K562 (cell line): ENCODE data around the gene CLTC. TPM values are rescaled to one million over a fixed set of nuclear protein-coding genes. Genes with fewer than 3 reads are reported as not detected.

ENCODE experiments used
- BCLAF1 ChIP-seq, 2 experiments: fragments of 450-650 bp in 1 of 2; IDR thresholded peaks; 2 replicates each; pipeline ENCODE4 v1.6.1; 2011 to 2017; ENCODE audit warnings: low read depth in 2 of 2, antibody characterized with exemption in 1 of 2, borderline replicate concordance in 1 of 2, low read length in 1 of 2, mild to moderate bottlenecking in 1 of 2, mixed read lengths in 1 of 2; ENCODE audit not compliant: control insufficient read depth in 1 of 2
- DMBX1 ChIP-seq: fragments of 250-450 bp; sonication (Bioruptor Pico); IDR thresholded peaks from 2 replicates; pipeline ENCODE4 v1.8.0; 2022; ENCODE audit warnings: inconsistent platforms, mild to moderate bottlenecking, moderate library complexity, borderline replicate concordance
- ETV5 ChIP-seq: sonication (generic); formaldehyde crosslinking; IDR thresholded peaks from 2 replicates; pipeline ENCODE4 v1.4.0; 2020; ENCODE audit warnings: low read depth, mild to moderate bottlenecking, missing genetic modification reagents
- HMG20A ChIP-seq: fragments of 450-650 bp; formaldehyde crosslinking; conservative IDR thresholded peaks from 2 replicates; pipeline ENCODE4 v1.4.0; 2020; ENCODE audit warnings: mild to moderate bottlenecking, mixed read lengths
- SRF ChIP-seq, 2 experiments: fragments of 250-450, 450-650 bp in 1 of 2; sonication (Bioruptor Pico) in 1 of 2; sonication (generic) in 1 of 2; formaldehyde crosslinking; IDR thresholded peaks; 2 replicates each; pipeline versions ENCODE4 v1.5.0 to v1.5.1; 2020 to 2022; ENCODE audit warnings: mild to moderate bottlenecking in 1 of 2, missing genetic modification reagents in 1 of 2
- ZNF124 ChIP-seq: sonication (generic); formaldehyde crosslinking; IDR thresholded peaks from 2 replicates; pipeline ENCODE4 v1.8.1; 2022; ENCODE audit warnings: missing genetic modification reagents
- ZSCAN29 ChIP-seq: fragments of 450-650 bp; IDR thresholded peaks from 2 replicates; pipeline ENCODE4 v1.6.1; 2017
- polyA plus RNA-seq, 8 experiments: library from polyadenylated mRNA; depleted of rRNA in 4 of 8; stranded (reverse) in 5 of 8; unstranded in 3 of 8; fragments of >200 nt; fragmentation: Nextera tagmentation in 2 of 8; fragmentation: Illumina TruSeq in 1 of 8; extraction: Ambion mirVana in 2 of 8; extraction: Trizol in 1 of 8; gene quantifications; 2 replicates each; pipeline versions ENCODE4 v1.2.1 to v1.2.3, GENCODE V29; 2011 to 2014; ENCODE audit warnings: inconsistent platforms in 1 of 8, missing spikeins in 1 of 8
- total RNA-seq, 7 experiments: library from RNA; depleted of rRNA in 6 of 7; stranded (reverse); fragments of >200 nt in 6 of 7; fragmentation: Illumina TruSeq in 2 of 7; extraction: Trizol in 2 of 7; gene quantifications; 2 replicates each; pipeline versions ENCODE4 v1.2.1 to v1.2.3, GENCODE V29; 2011 to 2021; ENCODE audit warnings: low replicate concordance in 1 of 7
- TF ChIP-seq, protein P1 (sequence below): fragments of 450-650 bp; IDR thresholded peaks from 2 replicates; pipeline ENCODE4 v1.6.1; 2016; ENCODE audit warnings: mild to moderate bottlenecking, moderate library complexity
- TF ChIP-seq, protein P2 (sequence below): fragments of 250-450 bp; sonication (Bioruptor Pico); IDR thresholded peaks from 2 replicates; pipeline ENCODE4 v1.4.0; 2020

Gene CLTC
- total and polyA plus RNA-seq, 9 of the 15 experiments (the other 6 are each of a cell fraction or from before 2014, with no cell fraction given): 115 to 267 (median 174) TPM

- TF ChIP-seq, protein P1, sequence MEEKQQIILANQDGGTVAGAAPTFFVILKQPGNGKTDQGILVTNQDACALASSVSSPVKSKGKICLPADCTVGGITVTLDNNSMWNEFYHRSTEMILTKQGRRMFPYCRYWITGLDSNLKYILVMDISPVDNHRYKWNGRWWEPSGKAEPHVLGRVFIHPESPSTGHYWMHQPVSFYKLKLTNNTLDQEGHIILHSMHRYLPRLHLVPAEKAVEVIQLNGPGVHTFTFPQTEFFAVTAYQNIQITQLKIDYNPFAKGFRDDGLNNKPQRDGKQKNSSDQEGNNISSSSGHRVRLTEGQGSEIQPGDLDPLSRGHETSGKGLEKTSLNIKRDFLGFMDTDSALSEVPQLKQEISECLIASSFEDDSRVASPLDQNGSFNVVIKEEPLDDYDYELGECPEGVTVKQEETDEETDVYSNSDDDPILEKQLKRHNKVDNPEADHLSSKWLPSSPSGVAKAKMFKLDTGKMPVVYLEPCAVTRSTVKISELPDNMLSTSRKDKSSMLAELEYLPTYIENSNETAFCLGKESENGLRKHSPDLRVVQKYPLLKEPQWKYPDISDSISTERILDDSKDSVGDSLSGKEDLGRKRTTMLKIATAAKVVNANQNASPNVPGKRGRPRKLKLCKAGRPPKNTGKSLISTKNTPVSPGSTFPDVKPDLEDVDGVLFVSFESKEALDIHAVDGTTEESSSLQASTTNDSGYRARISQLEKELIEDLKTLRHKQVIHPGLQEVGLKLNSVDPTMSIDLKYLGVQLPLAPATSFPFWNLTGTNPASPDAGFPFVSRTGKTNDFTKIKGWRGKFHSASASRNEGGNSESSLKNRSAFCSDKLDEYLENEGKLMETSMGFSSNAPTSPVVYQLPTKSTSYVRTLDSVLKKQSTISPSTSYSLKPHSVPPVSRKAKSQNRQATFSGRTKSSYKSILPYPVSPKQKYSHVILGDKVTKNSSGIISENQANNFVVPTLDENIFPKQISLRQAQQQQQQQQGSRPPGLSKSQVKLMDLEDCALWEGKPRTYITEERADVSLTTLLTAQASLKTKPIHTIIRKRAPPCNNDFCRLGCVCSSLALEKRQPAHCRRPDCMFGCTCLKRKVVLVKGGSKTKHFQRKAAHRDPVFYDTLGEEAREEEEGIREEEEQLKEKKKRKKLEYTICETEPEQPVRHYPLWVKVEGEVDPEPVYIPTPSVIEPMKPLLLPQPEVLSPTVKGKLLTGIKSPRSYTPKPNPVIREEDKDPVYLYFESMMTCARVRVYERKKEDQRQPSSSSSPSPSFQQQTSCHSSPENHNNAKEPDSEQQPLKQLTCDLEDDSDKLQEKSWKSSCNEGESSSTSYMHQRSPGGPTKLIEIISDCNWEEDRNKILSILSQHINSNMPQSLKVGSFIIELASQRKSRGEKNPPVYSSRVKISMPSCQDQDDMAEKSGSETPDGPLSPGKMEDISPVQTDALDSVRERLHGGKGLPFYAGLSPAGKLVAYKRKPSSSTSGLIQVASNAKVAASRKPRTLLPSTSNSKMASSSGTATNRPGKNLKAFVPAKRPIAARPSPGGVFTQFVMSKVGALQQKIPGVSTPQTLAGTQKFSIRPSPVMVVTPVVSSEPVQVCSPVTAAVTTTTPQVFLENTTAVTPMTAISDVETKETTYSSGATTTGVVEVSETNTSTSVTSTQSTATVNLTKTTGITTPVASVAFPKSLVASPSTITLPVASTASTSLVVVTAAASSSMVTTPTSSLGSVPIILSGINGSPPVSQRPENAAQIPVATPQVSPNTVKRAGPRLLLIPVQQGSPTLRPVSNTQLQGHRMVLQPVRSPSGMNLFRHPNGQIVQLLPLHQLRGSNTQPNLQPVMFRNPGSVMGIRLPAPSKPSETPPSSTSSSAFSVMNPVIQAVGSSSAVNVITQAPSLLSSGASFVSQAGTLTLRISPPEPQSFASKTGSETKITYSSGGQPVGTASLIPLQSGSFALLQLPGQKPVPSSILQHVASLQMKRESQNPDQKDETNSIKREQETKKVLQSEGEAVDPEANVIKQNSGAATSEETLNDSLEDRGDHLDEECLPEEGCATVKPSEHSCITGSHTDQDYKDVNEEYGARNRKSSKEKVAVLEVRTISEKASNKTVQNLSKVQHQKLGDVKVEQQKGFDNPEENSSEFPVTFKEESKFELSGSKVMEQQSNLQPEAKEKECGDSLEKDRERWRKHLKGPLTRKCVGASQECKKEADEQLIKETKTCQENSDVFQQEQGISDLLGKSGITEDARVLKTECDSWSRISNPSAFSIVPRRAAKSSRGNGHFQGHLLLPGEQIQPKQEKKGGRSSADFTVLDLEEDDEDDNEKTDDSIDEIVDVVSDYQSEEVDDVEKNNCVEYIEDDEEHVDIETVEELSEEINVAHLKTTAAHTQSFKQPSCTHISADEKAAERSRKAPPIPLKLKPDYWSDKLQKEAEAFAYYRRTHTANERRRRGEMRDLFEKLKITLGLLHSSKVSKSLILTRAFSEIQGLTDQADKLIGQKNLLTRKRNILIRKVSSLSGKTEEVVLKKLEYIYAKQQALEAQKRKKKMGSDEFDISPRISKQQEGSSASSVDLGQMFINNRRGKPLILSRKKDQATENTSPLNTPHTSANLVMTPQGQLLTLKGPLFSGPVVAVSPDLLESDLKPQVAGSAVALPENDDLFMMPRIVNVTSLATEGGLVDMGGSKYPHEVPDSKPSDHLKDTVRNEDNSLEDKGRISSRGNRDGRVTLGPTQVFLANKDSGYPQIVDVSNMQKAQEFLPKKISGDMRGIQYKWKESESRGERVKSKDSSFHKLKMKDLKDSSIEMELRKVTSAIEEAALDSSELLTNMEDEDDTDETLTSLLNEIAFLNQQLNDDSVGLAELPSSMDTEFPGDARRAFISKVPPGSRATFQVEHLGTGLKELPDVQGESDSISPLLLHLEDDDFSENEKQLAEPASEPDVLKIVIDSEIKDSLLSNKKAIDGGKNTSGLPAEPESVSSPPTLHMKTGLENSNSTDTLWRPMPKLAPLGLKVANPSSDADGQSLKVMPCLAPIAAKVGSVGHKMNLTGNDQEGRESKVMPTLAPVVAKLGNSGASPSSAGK: peak; percentile 84
- TF ChIP-seq SRF (CRISPR knock-in tag; IDR thresholded peaks at IDR 0.05): peak in 1 of 2 experiments; percentile 42; a peak in 1 of 4 replicates
- TF ChIP-seq, protein P2, sequence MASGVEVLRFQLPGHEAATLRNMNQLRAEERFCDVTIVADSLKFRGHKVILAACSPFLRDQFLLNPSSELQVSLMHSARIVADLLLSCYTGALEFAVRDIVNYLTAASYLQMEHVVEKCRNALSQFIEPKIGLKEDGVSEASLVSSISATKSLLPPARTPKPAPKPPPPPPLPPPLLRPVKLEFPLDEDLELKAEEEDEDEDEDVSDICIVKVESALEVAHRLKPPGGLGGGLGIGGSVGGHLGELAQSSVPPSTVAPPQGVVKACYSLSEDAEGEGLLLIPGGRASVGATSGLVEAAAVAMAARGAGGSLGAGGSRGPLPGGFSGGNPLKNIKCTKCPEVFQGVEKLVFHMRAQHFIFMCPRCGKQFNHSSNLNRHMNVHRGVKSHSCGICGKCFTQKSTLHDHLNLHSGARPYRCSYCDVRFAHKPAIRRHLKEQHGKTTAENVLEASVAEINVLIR (CRISPR knock-in tag): peak; percentile 91
- TF ChIP-seq HMG20A (CRISPR knock-in tag): no peak
- TF ChIP-seq ZSCAN29: 0 out of 2 replicates have a peak, but pooled peaks have one; percentile 27
- 0 out of 4 replicates have a peak, but pooled peaks of 1 of the 2 experiments have one; percentile 63 for TF ChIP-seq BCLAF1 (IDR thresholded peaks at IDR 0.05; ENCODE audit: borderline replicate concordance in 1 of 2, control insufficient read depth in 1 of 2, low read depth in 2 of 2, low read length in 1 of 2)
- TF ChIP-seq ZNF124: no peak
- peak; percentile 87 for TF ChIP-seq ETV5 (CRISPR knock-in tag)
- no peak for TF ChIP-seq DMBX1
These were observed 87.7 kb downstream of the CLTC start, which contains the start of the genes PTRH2 and VMP1 (continued) for GRCh38 chr17:59707149-59707970.
